ENCODE results near the gene DECR2. TPM values are rescaled to one million over a fixed set of nuclear protein-coding genes. Genes with fewer than 3 reads are reported as not detected.

The DECR2 gene
- total and polyA plus RNA-seq, 9 of the 15 experiments (the other 6 are each of a cell fraction or from before 2014, with no cell fraction given): 1.0 to 31.9 (median 10.3) TPM

DNA sequence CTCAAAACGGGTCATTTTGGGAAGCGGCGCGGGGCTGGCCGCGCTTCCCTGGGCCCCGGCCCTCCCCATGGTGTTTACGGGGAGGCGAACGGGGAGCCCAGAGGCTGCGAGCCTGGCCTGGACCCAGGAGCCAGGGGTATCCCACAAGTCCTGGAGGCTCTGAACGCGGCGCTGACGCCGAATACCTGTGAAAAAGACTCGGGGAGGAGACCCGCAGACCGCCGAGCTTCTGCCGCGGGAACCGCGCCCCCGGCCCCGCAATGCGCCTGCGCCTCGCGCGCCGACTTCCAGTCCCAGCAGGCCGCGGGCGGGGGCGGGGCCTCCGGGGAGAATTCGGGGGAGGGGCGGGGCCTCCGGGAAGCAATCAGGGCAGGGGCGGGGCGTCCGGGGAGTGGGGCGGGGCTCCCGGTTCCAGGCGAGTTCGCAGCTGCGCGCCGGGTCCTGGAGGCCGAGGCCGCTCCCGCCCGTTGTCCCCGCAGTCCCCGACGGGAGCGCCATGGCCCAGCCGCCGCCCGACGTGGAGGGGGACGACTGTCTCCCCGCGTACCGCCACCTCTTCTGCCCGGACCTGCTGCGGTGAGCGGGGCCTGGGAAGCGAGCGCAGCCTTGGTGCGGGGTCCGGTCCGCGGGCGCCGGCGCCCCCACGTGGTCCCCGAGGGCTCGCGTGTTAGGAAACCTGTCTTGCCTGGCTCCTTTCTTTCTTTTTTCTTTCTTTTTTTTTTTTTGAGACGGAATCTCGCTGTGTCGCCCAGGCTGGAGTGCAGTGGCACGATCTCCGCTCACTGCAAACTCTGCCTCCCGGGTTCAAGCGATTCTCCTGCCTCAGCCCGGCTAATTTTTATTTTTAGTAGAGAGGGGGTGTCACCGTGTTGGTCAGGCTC, at the start of gene DECR2 (continued):
- TF ChIP-seq ZC3H8 (IDR thresholded peaks at IDR 0.05) (no peak), ZFP36 (IDR thresholded peaks at IDR 0.05; ENCODE audit: low read depth, low read length, partially characterized antibody) (no peak), RBFOX2 (IDR thresholded peaks at IDR 0.05; ENCODE audit: low read depth, low read length) (peak; percentile 89), GABPB1 (CRISPR knock-in tag; IDR thresholded peaks at IDR 0.05) (peak; percentile 41; the same call in 1 of the 2 replicates), MAFK (IDR thresholded peaks at IDR 0.05; ENCODE audit: low read length) (no peak), RNF2 (IDR thresholded peaks at IDR 0.05) (no peak), ILF3 (IDR thresholded peaks at IDR 0.05; ENCODE audit: borderline replicate concordance) (no peak), KLF16 (IDR thresholded peaks at IDR 0.05) (no peak), ZNF23 (CRISPR knock-in tag; IDR thresholded peaks at IDR 0.05) (no peak)
- TF ChIP-seq, protein P1, sequence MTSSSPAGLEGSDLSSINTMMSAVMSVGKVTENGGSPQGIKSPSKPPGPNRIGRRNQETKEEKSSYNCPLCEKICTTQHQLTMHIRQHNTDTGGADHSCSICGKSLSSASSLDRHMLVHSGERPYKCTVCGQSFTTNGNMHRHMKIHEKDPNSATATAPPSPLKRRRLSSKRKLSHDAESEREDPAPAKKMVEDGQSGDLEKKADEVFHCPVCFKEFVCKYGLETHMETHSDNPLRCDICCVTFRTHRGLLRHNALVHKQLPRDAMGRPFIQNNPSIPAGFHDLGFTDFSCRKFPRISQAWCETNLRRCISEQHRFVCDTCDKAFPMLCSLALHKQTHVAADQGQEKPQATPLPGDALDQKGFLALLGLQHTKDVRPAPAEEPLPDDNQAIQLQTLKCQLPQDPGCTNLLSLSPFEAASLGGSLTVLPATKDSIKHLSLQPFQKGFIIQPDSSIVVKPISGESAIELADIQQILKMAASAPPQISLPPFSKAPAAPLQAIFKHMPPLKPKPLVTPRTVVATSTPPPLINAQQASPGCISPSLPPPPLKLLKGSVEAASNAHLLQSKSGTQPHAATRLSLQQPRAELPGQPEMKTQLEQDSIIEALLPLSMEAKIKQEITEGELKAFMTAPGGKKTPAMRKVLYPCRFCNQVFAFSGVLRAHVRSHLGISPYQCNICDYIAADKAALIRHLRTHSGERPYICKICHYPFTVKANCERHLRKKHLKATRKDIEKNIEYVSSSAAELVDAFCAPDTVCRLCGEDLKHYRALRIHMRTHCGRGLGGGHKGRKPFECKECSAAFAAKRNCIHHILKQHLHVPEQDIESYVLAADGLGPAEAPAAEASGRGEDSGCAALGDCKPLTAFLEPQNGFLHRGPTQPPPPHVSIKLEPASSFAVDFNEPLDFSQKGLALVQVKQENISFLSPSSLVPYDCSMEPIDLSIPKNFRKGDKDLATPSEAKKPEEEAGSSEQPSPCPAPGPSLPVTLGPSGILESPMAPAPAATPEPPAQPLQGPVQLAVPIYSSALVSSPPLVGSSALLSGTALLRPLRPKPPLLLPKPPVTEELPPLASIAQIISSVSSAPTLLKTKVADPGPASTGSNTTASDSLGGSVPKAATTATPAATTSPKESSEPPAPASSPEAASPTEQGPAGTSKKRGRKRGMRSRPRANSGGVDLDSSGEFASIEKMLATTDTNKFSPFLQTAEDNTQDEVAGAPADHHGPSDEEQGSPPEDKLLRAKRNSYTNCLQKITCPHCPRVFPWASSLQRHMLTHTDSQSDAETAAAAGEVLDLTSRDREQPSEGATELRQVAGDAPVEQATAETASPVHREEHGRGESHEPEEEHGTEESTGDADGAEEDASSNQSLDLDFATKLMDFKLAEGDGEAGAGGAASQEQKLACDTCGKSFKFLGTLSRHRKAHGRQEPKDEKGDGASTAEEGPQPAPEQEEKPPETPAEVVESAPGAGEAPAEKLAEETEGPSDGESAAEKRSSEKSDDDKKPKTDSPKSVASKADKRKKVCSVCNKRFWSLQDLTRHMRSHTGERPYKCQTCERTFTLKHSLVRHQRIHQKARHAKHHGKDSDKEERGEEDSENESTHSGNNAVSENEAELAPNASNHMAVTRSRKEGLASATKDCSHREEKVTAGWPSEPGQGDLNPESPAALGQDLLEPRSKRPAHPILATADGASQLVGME (CRISPR knock-in tag; IDR thresholded peaks at IDR 0.05): no peak
- TF ChIP-seq, protein P2, sequence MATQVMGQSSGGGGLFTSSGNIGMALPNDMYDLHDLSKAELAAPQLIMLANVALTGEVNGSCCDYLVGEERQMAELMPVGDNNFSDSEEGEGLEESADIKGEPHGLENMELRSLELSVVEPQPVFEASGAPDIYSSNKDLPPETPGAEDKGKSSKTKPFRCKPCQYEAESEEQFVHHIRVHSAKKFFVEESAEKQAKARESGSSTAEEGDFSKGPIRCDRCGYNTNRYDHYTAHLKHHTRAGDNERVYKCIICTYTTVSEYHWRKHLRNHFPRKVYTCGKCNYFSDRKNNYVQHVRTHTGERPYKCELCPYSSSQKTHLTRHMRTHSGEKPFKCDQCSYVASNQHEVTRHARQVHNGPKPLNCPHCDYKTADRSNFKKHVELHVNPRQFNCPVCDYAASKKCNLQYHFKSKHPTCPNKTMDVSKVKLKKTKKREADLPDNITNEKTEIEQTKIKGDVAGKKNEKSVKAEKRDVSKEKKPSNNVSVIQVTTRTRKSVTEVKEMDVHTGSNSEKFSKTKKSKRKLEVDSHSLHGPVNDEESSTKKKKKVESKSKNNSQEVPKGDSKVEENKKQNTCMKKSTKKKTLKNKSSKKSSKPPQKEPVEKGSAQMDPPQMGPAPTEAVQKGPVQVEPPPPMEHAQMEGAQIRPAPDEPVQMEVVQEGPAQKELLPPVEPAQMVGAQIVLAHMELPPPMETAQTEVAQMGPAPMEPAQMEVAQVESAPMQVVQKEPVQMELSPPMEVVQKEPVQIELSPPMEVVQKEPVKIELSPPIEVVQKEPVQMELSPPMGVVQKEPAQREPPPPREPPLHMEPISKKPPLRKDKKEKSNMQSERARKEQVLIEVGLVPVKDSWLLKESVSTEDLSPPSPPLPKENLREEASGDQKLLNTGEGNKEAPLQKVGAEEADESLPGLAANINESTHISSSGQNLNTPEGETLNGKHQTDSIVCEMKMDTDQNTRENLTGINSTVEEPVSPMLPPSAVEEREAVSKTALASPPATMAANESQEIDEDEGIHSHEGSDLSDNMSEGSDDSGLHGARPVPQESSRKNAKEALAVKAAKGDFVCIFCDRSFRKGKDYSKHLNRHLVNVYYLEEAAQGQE (IDR thresholded peaks at IDR 0.05; ENCODE audit: borderline replicate concordance): peak; percentile 65
- TF ChIP-seq, protein P2 (CRISPR knock-in tag; IDR thresholded peaks at IDR 0.05; ENCODE audit: low read depth): no peak
- TF ChIP-seq, protein P3, sequence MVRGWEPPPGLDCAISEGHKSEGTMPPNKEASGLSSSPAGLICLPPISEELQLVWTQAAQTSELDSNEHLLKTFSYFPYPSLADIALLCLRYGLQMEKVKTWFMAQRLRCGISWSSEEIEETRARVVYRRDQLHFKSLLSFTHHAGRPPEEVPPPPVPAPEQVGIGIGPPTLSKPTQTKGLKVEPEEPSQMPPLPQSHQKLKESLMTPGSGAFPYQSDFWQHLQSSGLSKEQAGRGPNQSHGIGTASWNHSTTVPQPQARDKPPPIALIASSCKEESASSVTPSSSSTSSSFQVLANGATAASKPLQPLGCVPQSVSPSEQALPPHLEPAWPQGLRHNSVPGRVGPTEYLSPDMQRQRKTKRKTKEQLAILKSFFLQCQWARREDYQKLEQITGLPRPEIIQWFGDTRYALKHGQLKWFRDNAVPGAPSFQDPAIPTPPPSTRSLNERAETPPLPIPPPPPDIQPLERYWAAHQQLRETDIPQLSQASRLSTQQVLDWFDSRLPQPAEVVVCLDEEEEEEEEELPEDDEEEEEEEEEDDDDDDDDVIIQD (CRISPR knock-in tag; IDR thresholded peaks at IDR 0.05): no peak

All from K562 (cell line).